Loucy (cell line): Measurements from ENCODE around the gene PKIB.

Source experiments
- H2AFZ ChIP-seq: fragments of 200-600 bp; sonication (generic); 2 replicates; pipeline ENCODE4 v1.6.0; 2016; ENCODE audit warnings: antibody characterized with exemption, mild to moderate bottlenecking, low read length, moderate library complexity
- H3F3A ChIP-seq: fragments of 200-600 bp; 2 replicates; pipeline ENCODE4 v1.6.0; 2016; ENCODE audit warnings: antibody characterized with exemption, low read depth, mild to moderate bottlenecking
- H3K27me3 ChIP-seq: fragments of 200-600 bp; sonication (generic); 2 replicates; pipeline ENCODE4 v1.6.1; 2014; ENCODE audit warnings: low read length, mild to moderate bottlenecking; ENCODE audit not compliant: insufficient read depth, poor library complexity, severe bottlenecking
- H3K36me3 ChIP-seq: fragments of 200-600 bp; sonication (generic); 2 replicates; pipeline ENCODE4 v1.6.1; 2016; ENCODE audit warnings: low read length; ENCODE audit not compliant: insufficient read depth
- H3K4me1 ChIP-seq: fragments of 200-600 bp; sonication (generic); 2 replicates; pipeline ENCODE4 v1.5.1; 2014; ENCODE audit warnings: low read length, mild to moderate bottlenecking; ENCODE audit not compliant: insufficient read depth, poor library complexity, severe bottlenecking
- H3K4me2 ChIP-seq: fragments of 200-600 bp; sonication (generic); 2 replicates; pipeline ENCODE4 v1.6.0; 2014; ENCODE audit warnings: antibody characterized with exemption, low read length, low read depth, mild to moderate bottlenecking; ENCODE audit not compliant: poor library complexity, severe bottlenecking
- H3K4me3 ChIP-seq: fragments of 200-600 bp; sonication (generic); 2 replicates; pipeline ENCODE4 v1.5.1; 2014; ENCODE audit warnings: low read length, mild to moderate bottlenecking, mixed read lengths; ENCODE audit not compliant: poor library complexity, severe bottlenecking
- H3K79me2 ChIP-seq: fragments of 200-600 bp; sonication (generic); 2 replicates; pipeline ENCODE4 v1.6.1; 2014; ENCODE audit warnings: low read length; ENCODE audit not compliant: insufficient read depth
- H3K9ac ChIP-seq: fragments of 200-600 bp; sonication (generic); 2 replicates; pipeline ENCODE4 v1.6.0; 2014; ENCODE audit warnings: mild to moderate bottlenecking, low read depth, low read length, moderate library complexity; ENCODE audit not compliant: poor library complexity, severe bottlenecking
- H3K9me2 ChIP-seq: fragments of 200-600 bp; sonication (generic); replicated peaks from 2 replicates; pipeline ENCODE4 v1.6.1; 2016; ENCODE audit warnings: low read depth, low read length, mixed read lengths
- H3K9me3 ChIP-seq: fragments of 200-600 bp; sonication (generic); 2 replicates; pipeline ENCODE4 v1.6.1; 2014; ENCODE audit warnings: mild to moderate bottlenecking, antibody characterized with exemption, low read length, low read depth; ENCODE audit not compliant: insufficient read depth
- H4K20me1 ChIP-seq: fragments of 200-600 bp; sonication (generic); 2 replicates; pipeline ENCODE4 v1.6.0; 2014; ENCODE audit warnings: antibody characterized with exemption, low read length, mild to moderate bottlenecking; ENCODE audit not compliant: insufficient read depth, poor library complexity, severe bottlenecking
- CTCF ChIP-seq: fragments of 200-600 bp; sonication (generic); conservative IDR thresholded peaks from 2 replicates; pipeline ENCODE4 v1.5.1; 2014; ENCODE audit warnings: mild to moderate bottlenecking, antibody characterized with exemption, low read length
- EZH2phosphoT487 ChIP-seq: fragments of 200-600 bp; IDR thresholded peaks from 2 replicates; pipeline ENCODE4 v1.6.1; 2018; ENCODE audit warnings: antibody characterized with exemption, mild to moderate bottlenecking, moderate library complexity, borderline replicate concordance

The PKIB gene

DNA sequence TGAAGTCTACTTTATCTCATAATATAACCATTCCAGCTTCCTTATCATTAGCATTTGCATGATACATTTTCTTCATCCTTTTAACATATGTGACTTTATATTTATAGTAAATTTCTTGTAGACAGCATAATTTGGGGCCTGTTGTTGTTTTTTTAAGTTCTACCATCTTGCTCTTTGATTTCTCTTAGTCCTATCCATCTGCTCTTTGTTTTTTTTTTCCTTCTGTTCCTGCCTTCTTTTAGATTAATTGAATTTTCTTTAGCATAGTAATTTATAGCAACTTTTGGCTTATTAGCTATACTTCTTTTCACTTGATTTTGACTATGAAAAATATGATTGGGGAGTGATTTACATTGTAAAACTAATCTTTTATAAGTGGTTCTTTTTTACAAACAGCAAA lies 150.1 kb downstream of the PKIB start:
- Histone ChIP-seq H3F3A (no peaks in the 10 kb centered on the region), H3K9me2 (no peaks in the 10 kb centered on the region), H3K4me3 (no peak overlapping the region), H3K9ac (no peak overlapping the region), H3K27me3 (no peaks in the 10 kb centered on the region), H4K20me1 (no peaks in the 10 kb centered on the region), H3K36me3 (no peaks in the 10 kb centered on the region), H3K79me2 (no peaks in the 10 kb centered on the region), H3K4me2 (no peak overlapping the region), H3K9me3 (no peaks in the 10 kb centered on the region), H3K4me1 (no peaks in the 10 kb centered on the region), H2AFZ (no peak overlapping the region)
- TF ChIP-seq CTCF (no peak), EZH2phosphoT487 (no peak)

- H3K79me2 ChIP-seq: no peaks in the 10 kb centered on the region
- no peak for TF ChIP-seq CTCF
- TF ChIP-seq EZH2phosphoT487: no peak
- no peak overlapping the region for H3K4me2 ChIP-seq
- H3K9me2 ChIP-seq: no peaks in the 10 kb centered on the region
- H3K4me3 ChIP-seq: no peak overlapping the region
- no peaks in the 10 kb centered on the region for H3K4me1 ChIP-seq
- H3K9me3 ChIP-seq: no peaks in the 10 kb centered on the region
- H3K36me3 ChIP-seq: no peaks in the 10 kb centered on the region
- no peak overlapping the region for H2AFZ ChIP-seq
- H3K9ac ChIP-seq: no peak overlapping the region
- no peaks in the 10 kb centered on the region for H4K20me1 ChIP-seq
- H3F3A ChIP-seq: no peaks in the 10 kb centered on the region
- H3K27me3 ChIP-seq: no peaks in the 10 kb centered on the region
Observed at GRCh38 chr6:122766256-122766655, 156.1 kb downstream of the PKIB start.

DNA sequence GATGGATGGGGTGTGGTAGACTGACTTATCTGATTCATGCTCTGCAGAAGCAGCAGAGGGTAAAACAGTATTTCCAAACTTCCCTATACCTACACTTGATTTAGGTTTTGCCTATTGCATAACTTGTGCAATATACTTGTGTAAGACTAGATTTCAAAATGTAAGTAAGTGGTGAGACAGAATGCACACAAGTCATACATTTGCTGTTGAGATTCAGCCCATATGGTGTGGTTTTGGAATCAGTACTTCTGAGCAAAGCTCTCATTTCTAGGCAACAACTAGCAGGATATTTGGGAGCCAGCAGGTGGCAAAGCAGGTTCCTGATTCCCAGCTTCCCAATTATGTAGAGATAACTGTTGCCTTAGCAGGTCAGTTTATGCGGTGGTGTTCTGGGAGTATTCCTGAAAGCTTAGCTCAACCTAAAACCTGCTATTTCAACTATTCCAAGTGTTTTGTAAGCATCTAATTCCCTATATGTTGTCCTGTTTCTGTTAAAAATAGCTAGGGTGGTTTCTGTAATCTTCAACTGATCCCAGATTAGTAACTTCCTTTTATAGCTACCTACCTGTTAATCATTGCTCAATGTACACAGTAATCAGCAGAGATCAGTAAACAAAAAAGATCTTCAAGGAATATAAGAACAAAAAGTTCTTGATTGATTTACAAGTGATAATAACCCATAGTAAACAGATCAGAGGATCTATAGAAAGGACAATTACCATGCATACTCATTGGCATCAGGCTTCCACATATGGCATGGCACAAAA lies 160.8 kb downstream of the PKIB start:
- H3K79me2 ChIP-seq: no peaks in the 10 kb centered on the region
- no peak overlapping the region for H2AFZ ChIP-seq
- H3F3A ChIP-seq: no peaks in the 10 kb centered on the region
- TF ChIP-seq EZH2phosphoT487: no peak
- TF ChIP-seq CTCF: no peak
- H3K36me3 ChIP-seq: no peaks in the 10 kb centered on the region
- no peak overlapping the region for H3K4me3 ChIP-seq
- no peaks in the 10 kb centered on the region for H3K4me1 ChIP-seq
- H4K20me1 ChIP-seq: no peaks in the 10 kb centered on the region
- no peaks in the 10 kb centered on the region for H3K9me3 ChIP-seq
- no peaks in the 10 kb centered on the region for H3K9me2 ChIP-seq
- no peak overlapping the region for H3K4me2 ChIP-seq
- H3K27me3 ChIP-seq: no peaks in the 10 kb centered on the region
- no peak overlapping the region for H3K9ac ChIP-seq
